Measurements from ENCODE around the gene CFP.

DNA sequence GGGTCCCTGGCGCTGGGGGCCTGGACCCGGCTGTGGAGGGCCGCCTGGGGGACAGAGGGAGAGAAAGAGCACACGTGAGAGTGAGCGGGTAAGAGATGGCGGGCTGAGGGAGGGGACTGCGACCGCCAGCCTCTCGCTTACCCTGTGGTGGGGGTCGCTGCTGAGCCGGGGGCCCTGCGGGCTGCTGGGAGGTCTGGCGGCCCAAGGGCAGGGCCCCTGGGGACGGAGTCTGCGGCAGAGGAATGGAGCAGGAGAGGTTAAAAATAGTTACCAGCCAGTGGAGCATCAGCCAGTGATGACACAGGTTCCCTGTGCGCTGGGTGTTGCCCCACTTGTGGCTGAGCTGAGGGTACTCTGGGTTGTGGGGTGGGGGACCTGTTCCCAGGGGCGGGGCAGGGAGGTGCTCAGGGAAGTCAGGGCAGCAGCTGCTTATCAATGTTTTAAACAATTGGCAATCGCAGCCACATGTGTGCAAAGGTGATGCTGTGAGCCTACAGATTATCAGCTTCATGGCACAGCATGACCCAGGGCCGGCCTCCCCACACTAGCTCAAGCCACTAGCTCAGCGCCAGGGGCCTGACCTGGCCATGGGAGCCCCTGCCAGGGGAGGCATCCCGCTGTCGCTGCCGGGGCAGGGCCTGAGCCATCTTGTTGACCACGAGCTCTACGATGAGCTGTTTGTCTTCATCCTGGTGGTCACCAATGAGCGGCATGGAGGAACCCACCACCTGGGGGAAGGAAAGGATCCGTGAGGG lies 55.0 kb downstream of the CFP start:
- no peak for TF ChIP-seq CTCF (IDR thresholded peaks at IDR 0.05; ENCODE audit: low read depth, low read length, poor library complexity, severe bottlenecking)
- TF ChIP-seq EZH2phosphoT487 (IDR thresholded peaks at IDR 0.05; ENCODE audit: borderline replicate concordance, low read length), result no peak
